Islet of Langerhans (tissue), 1 donor: Measurements from ENCODE around the gene ABCA12.

ENCODE experiments used
- FAIRE-seq: peaks from one replicate; lab custom pipeline; 2011; peaks lifted over from hg19 to GRCh38; lab: Jason Lieb, UNC

The ABCA12 gene

DNA sequence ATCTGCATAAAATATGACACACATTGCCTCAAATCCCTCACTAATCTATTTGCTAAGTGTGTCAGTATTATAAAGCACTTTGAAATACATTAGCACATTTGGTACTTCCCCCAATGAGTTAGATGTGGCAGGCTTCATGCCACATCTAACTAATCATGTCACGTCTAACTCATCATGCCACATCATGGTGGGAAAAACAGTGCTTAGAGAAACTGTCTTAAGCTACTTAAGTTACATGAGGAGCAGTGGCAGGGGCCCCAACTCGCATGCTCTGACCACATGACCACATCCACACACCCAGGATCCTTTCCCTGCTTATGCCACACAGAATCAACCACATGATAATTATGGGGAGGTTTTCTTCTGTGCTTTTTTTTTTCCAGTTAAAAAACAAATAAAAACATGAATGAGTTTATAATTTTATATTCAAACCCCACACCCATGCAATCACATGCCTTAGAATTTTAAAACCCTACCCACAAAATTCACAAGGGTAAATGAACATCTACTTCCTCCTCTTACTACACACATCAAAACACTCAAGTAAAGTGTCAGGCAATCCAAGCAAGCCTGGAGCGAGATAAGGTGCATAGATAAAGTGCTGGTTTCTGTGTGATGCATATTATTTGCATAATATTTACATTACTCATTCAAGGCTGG is 1.6 kb downstream of the ABCA12 start:
- no peak for FAIRE-seq

DNA sequence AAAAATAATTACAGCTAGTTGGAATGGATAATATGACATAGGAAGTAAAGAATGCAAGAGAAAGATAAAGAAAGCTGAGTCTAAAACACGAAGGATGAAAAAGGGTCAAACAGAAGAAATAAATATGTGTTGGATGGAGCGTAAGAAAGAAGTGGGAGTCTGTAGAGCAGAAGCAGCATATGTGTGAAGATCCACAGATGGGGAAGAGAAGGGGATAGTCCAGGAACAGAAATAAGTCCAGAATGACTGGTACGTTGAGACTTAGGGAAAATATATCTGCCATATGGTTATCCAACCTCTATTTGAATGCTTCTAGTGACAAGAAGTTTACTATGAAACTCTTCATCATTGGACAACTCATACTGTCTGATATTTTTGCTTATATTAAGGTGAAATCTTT is 18.0 kb downstream of the ABCA12 start:
- FAIRE-seq: no peak

DNA sequence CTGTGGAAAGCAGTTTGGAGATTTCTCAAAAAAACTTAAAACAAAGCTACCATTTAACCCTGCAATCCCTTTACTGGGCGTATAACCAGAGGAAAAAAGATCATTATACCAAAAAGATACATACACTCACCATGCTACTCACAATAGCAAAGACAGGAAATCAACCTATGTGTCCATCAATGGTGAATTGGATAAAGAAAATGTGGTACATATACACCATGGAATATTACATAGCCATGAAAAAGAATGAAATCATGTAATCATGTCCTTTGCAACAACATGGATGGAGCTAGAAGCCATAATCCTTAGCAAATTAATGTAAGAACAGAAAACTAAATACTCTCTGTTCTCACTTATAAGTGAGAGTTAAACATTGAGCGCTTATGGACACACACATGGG is 18.6 kb downstream of the ABCA12 start:
- FAIRE-seq: no peak

DNA sequence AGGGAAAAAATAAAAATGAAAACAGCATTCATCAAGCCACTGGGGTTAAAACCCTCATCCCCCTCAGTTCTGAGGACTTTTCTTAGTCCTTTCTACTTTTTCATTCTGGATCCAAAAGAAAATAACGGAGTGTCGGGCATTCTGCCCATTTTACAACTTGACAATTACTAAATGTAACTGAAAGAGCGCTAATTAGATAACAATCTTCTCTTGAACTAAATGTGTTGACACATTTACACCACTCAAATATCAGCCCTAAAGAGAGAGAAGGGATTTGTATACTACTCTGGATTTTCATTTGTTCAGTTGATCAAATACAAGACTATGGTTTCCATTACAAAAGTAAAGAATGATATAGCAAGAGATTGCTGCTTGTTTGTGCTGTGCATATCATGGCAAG is 27.5 kb downstream of the ABCA12 start:
- FAIRE-seq: no peak

DNA sequence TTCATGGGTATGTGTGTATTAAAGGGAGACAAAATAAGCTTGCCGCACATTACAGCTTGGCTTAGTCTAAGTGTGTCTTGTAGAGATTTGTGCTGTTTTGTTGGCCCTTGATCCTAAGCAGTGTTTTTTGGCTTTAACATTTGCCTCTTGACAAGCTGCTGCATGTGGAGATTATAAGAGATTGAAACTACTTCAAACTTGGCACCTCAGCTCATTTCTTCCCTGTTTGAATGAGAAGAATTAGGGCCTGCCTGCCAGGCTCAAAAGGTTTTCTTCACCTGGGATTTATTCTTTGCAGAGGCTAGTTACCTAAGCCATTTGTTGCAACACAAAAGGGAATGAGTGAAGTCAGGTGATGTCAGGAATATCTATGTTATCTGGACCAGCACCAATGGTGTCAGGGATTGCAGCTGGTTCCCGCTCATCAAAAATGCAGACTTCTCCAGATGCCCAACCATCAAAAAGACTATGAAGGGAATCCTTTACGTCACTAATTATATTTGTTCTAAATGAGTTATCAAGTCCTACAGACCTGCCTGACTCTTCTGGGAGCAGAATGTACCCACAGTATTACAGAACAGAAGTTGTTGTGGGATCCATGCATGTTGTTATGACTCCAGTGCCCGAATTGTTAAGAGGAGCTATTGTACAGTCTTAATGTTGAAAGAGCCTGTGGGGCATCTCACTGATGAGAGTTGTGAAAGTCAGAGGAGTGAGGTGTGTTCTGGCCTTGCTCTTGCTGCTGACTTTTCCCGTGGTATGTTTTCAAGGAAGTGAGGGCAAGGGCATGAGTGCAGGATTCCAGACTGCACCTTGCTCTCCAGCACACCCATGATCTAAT is 31.0 kb downstream of the ABCA12 start:
- no peak for FAIRE-seq

DNA sequence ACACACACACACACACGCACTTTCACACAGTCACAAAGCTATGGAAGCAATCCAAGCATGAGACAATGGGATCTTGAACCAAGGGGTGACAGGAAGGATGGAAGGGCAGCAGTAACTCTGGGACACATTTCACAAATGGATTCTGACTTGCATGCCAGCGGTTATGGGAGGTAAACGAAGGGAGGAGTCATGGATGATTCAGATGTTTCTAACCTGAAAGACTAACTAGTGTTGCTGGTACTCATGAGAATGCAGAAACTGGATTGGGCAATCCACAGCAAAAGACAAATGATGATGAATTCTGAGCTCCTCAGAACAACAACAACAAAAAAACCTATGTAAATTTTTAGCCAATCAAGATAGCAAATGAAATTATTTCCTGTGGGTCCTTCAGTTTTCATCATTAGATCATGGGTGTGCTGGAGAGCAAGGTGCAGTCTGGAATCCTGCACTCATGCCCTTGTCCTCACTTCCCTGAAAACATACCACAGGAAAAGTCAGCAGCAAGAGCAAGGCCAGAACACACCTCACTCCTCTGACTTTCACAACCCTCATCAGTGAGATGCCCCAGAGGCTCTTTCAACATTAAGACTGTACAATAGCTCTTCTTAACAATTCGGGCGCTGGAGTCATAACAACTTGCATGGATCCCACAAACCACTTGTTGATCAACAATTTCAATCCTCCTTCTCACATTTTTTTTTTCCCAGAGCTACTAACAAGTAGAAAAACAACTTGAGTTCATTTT is 32.6 kb downstream of the ABCA12 start:
- no peak for FAIRE-seq

DNA sequence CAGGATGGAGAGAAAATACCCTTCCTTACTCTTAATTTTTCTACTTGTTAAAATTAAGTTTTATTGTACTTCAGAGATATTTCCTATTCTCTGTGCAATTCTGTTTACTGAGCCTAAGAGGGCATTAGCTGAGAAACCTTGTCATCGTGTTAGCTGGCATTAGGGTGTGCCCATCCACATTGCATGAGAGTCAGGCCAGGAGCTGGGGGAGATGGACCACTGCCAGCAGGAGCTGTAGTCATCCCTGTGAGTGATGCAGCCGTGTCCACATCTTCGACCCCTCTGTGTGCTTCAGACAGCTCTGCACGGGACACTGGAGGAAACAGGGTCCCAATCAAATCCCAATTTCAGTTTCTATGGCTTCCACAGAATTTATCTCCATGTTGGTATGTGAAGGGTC is 34.2 kb downstream of the ABCA12 start:
- FAIRE-seq: no peak

DNA sequence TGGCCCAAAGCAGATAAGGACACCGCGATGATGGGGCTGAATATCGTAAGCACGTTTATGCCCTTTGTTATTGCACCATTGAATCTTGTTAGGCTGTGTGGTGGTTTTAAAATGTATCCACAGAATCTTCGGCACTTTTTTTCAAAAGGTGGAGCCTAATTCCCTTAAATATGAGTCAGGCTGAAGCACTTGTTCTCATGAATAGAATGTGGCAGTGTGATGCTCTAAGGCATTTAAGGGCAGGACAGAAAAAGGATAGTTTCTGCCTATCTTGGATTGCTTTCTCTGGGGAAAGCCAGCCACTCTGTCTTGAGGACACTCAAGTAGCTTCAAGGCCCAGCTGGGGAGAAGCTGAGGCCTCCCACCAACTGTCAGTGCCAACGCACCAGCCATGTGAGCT is 39.6 kb downstream of the ABCA12 start:
- FAIRE-seq: no peak

DNA sequence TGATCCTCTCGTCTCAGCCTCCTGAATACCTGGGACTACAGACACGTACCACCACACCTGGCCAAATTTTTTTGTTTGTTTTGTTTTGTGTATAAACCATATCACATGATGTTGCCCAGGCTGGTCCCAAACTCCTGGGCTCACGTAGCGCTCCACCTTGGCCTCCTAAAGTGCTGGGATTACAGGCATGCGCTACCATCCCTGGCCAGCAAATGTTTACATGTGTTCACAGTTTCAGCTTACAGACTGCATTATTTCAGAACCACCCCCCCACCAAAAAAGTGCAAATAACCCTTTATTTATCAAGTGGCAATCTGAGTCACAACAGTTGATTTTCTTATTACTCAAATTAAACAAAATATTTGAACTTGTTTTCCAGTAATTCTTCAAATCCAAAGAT is 54.3 kb downstream of the ABCA12 start:
- no peak for FAIRE-seq

DNA sequence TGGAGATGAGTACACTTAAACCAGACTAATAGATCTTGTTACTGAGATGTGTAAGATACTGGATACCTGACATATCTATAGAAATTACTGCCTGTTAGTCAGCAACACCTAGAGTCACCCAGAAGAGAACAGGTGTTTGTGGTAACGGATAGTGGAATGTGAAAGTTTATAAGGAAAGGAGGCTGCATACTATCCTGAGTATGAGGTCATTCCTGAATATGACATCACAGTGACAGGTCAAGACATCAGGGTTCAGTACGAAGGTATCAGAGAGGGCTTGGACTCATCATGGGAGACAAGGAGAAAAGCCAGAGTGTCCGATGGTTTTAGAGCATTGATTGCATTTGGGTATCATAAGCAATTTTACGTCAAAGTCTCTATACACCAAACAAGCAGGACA is 55.3 kb downstream of the ABCA12 start:
- no peak for FAIRE-seq

DNA sequence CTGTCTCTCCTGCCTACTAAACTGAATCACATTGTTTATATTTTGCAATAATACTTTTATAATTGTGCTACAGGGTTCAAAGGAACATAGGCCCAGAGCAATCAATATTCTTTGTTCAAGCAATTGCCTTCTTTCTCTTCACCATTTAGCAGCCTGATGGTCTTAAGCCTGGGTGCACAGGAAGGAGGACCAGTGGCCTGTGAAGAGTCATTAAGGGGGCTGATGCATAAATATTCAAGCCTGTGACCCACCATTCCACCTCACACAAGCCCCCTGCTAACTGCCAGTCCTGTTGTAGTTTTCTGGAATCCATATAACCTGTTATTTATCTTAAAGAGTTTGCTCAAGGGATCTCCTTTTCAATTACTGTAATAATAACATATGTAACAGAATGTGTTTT is 56.0 kb downstream of the ABCA12 start:
- FAIRE-seq: no peak

DNA sequence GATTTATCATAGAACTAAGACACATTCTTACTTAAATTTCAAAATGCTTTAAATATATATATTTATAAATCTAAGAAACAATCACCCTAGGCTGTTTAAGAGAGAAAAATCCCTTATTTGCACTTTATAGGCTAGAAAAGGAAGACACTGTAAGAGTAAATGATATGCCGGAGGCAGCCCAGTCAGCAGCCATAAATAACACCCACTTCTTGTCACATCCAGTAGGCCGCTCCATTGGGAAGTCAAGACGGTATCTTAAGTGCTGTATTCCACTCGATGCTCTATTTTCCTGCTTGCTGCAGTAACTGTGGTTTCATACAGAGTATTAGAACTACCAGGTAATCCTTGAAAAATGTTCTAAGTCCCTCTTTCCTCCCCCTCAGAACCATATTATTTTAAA is 57.9 kb downstream of the ABCA12 start:
- no peak for FAIRE-seq

DNA sequence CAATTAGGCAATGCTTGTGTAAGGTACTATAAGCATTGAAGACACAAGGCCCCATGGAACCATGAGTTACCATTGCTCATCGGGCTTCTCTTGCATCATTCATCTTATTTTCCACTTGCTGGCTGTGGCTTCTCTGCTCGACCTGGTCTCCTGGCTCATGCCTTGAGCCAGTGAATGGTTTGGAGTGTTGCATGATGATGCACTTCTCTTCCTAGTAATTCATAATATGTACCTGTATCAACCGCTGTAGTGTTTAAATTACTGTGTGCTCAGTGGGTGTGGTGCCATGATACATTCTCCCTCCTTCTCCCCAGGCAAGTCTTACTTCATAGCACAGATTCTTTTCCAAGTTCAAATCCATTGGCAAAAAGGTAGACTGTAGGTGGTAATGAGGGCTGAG is 66.8 kb downstream of the ABCA12 start:
- FAIRE-seq: no peak

DNA sequence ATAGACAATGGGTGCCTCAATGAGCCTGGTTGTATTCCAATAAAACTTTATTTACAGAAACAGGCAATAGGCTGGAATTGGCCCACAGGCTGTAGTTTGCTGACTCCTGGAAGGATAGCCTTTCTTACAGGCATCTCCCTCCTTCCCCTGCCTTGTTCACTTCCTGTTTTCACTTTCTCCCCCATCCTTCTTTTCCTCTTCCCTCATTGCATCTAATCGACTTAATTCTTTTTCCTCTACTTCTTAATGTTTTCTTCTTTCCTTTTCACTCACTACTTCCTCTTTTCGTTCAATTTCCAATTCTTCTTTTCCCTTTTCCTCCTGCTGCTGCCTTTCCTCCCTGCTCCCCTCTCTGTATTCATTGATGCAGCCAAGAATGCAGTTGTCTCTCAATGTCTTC is 70.0 kb downstream of the ABCA12 start:
- no peak for FAIRE-seq

DNA sequence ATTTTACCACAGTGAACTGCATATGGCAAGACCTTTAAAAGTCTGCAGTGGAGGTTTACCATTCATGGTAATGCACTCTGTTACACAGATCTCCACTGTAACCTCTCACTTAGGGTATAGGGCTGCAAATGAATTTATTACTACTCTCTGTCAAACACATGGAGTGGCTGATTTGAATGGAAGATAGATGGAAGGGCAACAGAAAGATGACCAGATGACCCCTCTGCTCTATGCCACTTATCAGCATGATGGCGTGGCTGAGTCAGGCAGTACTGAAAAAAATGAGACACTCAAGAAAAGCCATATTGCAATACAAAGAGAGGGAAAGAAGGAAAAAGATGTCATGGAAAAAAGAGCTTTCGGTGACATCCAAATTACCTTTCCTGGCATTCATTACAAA is 72.3 kb downstream of the ABCA12 start:
- FAIRE-seq: no peak

DNA sequence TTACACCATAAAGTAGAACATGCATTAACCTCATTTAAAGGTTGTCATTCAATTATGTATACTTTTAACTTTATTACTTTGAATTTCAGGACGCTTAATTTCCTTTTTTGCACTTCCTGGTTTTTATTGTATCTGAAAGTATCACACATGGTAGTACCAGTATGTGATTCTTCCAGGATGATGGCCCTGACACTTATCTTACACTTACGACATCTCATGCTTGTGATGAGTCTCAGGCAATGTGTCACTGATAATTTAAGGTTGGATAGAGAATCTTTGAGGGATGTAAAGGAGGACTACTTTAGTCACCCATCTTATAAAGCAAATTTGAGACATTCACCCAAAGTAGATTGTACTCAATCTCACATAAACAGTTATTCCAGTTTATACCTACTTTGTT is 74.9 kb downstream of the ABCA12 start:
- no peak for FAIRE-seq

DNA sequence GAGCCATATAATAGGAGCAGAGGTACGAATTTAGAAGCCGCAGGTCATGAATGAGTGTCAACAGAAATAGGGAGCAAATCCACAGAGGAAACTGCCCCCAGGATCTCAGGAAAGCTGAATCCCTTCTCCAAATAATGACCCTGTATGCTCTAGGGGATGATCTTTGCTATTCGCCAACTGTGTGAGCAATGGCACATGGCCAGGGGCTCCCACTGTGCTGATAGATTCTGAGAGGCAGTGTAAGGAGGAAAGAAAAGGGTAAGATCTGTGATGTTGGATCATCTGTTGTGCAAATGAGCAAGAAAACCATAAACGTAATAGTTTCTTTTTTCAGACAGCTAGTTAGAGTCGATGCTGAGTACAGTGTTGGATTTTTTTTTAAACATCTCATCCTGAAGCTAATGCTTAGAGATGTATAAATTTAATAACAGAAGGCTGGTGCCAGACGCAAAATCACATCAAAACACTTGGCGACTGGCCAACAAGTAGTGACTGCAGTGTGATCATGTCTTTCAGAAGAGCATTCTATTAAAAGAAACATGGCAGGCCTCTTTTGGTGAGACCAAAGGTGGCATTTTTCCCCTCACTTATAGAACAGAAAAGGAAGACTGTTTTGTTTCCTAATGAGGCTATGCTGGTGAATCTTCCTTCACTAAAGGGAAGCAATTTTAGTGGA is 77.4 kb downstream of the ABCA12 start:
- no peak for FAIRE-seq

DNA sequence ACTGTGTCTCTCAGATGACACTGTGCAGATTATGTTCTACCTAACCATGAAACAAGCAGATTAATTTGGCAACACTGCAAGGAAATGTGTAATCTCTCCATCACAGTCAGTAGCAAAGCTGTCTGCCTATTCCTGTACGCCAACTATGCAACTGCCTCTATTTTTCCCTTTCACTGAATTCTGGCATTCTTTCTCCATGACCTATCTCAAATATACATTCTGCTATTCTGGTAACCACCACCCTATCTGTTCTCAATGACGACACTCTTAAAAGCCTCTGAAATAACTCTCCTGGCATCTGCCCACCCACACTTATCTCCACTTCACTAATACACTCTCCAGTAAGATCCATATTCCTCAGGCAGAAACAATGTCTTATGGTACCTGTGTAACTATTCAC is 78.7 kb downstream of the ABCA12 start:
- FAIRE-seq: no peak

DNA sequence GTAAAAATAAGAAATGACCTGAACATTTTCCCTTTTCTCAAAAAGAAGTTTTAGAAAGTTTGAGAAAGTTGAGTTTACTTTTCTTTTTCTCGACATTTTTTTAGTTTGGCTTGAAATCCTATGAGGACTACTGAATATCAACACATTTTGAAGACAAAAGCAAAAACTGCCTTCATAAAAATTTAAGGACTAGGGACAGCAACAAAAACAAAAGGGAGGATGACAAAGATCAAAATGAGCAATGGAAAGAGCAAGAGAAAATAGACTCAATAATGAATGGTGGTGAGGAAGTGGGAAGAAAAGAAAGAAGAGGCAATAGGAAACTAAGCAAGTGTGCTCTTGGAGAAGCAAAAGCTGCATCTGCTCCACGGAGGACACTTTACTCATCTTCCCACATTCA is 82.5 kb downstream of the ABCA12 start:
- FAIRE-seq: no peak

DNA sequence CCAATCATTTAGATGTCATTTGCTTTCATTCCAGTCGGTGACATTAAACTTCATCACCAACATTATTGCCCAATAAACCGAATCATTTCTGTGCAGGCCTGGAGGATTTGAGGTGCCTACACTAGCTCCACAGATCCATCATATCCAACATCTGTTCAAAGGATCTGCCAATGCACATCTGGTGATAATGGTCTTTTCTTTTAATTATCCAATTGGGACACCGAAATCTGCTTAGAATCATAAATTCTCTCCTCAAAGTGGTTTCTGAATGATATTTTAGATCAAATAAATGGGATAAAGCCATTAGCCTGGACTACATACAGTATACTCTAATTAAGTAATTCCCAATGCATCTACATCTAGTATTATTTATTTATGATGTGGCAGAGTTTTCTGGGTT is 85.6 kb downstream of the ABCA12 start:
- FAIRE-seq: no peak

DNA sequence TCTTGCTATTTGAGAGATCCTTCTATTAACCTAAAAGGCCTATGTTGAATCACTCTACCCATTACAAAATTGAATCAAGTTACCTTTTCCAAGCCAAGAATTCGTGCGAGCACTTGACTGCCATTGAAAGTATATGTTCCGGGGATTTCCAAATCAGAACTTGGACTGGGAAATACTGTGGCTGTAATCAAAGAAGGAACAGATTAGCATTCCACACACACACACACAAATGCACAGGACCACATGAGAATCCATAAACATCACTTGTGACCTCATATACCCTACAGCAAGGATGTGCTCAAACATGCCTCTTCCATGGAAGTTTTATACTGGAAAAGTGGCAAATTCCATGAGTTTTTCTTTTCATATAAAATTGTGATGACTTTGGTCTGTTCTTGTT is 86.0 kb downstream of the ABCA12 start:
- FAIRE-seq: no peak

DNA sequence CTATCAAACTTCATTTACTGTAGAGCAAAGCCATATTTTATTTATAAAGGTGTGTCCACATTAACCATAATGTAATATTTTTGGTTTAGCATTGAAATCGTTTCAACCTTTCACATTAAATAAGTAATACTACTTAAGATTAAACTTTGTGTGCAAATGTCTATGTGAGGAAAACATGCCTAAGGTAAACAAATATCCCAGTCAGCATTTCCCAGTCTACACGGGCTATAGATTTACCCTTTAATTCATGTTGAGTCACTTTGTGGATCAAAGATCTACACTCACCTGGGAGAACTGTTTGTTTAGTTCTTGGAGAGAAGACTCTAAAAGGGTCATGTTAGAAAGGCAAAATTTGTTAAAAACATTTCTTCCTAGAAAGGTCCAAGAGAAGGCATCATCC is 89.1 kb downstream of the ABCA12 start:
- no peak for FAIRE-seq

DNA sequence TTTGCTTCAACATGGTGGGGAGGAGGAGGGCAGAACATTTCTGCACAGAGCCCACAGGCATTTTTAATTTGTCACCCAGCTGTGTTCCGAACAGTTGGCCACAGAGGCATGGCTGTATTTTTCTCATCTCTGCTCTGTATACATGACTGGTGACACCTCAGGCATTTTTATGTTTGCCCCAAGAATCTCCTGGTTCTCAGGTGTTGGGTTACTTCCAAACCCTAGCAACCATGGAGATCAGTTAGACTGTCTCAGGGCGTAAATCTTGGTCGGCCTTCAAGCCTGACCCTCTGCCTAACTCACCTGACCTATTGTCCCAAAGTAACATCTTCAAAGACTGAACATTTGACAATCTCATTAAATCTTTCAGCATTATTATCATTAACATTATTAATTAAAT is 100.0 kb downstream of the ABCA12 start:
- no peak for FAIRE-seq
